ENCODE data around the gene FGF14. TPM values are rescaled to one million over a fixed set of nuclear protein-coding genes. Genes with fewer than 3 reads are reported as not detected.

FGF14 gene
- total RNA-seq, 1 experiment from 2014 or later: 0.22 TPM

DNA sequence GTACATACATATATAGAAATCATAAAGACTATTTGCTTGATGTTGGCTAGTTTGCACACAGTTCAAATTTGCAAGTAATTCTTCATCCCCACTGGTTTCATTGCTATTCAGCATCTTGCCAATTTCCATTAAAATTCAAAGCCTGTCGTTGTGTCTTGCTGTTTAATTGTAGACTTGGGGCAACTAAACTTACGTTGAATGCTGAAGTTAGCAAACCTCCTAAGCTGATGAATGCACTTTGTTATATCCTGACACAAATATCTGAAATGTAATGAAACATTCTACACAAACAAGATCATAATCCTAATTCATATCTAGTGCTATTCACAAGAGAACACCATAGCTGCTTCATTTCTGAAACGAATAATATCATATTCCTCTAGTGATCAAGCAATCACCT is 568.2 kb downstream of the FGF14 start:
- Histone ChIP-seq H4K20me1 (ENCODE audit: control insufficient read depth, insufficient read depth, insufficient read length) (no peaks in the 10 kb centered on the region), H4K8ac (replicated peaks; ENCODE audit: insufficient read length, low read depth, low read length) (no peak overlapping the region), H3K79me2 (ENCODE audit: insufficient read depth, low read length) (no peaks in the 10 kb centered on the region), H2BK12ac (ENCODE audit: insufficient read length, low read depth, low read length) (no peak overlapping the region), H3T11ph (ENCODE audit: low read length) (no peak overlapping the region), H4K5ac (ENCODE audit: insufficient read length, low read depth, low read length) (no peak overlapping the region), H3K23ac (ENCODE audit: insufficient read length, low read depth, low read length) (no peak overlapping the region), H3K27ac (ENCODE audit: insufficient read length, low read depth, low read length) (no peak overlapping the region), H3K56ac (ENCODE audit: insufficient read length, low read depth, low read length) (no peak overlapping the region), H3K9ac (ENCODE audit: extremely low read depth, insufficient read length, low read length) (no peak overlapping the region), H3K4me2 (ENCODE audit: insufficient read depth, insufficient read length, low read length) (no peak overlapping the region), H3K9me3 (ENCODE audit: control insufficient read depth, low read depth, low read length) (no peaks in the 10 kb centered on the region), H3K27me3 (ENCODE audit: insufficient read depth, low read length) (no peaks in the 10 kb centered on the region), H4K91ac (ENCODE audit: insufficient read length, low read depth, low read length) (no peak overlapping the region), H2BK5ac (ENCODE audit: insufficient read length, low read length) (no peak overlapping the region), H2AK5ac (ENCODE audit: insufficient read length, low read length) (no peak overlapping the region), H3K18ac (ENCODE audit: insufficient read length, low read depth, low read length) (no peak overlapping the region), H2BK120ac (ENCODE audit: low read depth, low read length, poor library complexity, severe bottlenecking) (no peak overlapping the region), H3K79me1 (ENCODE audit: insufficient read depth, low read depth, low read length, poor library complexity, severe bottlenecking) (no peaks in the 10 kb centered on the region), H2BK20ac (ENCODE audit: low read depth, low read length, poor library complexity, severe bottlenecking) (no peak overlapping the region), H2AFZ (ENCODE audit: low read length) (no peak overlapping the region), H3K4ac (ENCODE audit: low read depth, low read length) (no peak overlapping the region), H2BK15ac (ENCODE audit: low read depth, low read length) (no peak overlapping the region), H3K23me2 (ENCODE audit: insufficient read length, low read depth, low read length, poor library complexity, severe bottlenecking) (no peaks in the 10 kb centered on the region), H3K4me1 (ENCODE audit: insufficient read depth, low read length) (no peaks in the 10 kb centered on the region), H3K14ac (ENCODE audit: insufficient read depth, low read length) (no peak overlapping the region)
- no peak for DNase-seq
- H3K27ac Mint-ChIP-seq: no peak overlapping the region
- no peak overlapping the region for H3K4me3 Mint-ChIP-seq
- no peaks in the 10 kb centered on the region for H3K27me3 Mint-ChIP-seq (ENCODE audit: low read depth)
- TF ChIP-seq, protein P1, sequence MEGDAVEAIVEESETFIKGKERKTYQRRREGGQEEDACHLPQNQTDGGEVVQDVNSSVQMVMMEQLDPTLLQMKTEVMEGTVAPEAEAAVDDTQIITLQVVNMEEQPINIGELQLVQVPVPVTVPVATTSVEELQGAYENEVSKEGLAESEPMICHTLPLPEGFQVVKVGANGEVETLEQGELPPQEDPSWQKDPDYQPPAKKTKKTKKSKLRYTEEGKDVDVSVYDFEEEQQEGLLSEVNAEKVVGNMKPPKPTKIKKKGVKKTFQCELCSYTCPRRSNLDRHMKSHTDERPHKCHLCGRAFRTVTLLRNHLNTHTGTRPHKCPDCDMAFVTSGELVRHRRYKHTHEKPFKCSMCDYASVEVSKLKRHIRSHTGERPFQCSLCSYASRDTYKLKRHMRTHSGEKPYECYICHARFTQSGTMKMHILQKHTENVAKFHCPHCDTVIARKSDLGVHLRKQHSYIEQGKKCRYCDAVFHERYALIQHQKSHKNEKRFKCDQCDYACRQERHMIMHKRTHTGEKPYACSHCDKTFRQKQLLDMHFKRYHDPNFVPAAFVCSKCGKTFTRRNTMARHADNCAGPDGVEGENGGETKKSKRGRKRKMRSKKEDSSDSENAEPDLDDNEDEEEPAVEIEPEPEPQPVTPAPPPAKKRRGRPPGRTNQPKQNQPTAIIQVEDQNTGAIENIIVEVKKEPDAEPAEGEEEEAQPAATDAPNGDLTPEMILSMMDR (conservative IDR thresholded peaks at IDR 0.05): no peak
- H3K36me3 Mint-ChIP-seq (ENCODE audit: insufficient read depth in 1 of 3, low read depth in 3 of 3): peaks cover 0 to 4% (median 0%) of the 10 kb centered on the region in 3 experiments; a peak in 3 of 7 replicates
- H3K9me3 Mint-ChIP-seq: peaks cover 4% of the 10 kb centered on the region in 2 experiments; a peak in 4 of 5 replicates
- WGBS (ENCODE audit: extremely low coverage, insufficient read length, low lambda C conversion rate): no CpG with 5 or more reads among the region's 3 CpGs
- no peaks in the 10 kb centered on the region for H3K4me1 Mint-ChIP-seq

Data from H9 (cell line).